Measurements from ENCODE around the gene LHX5. TPM values are rescaled to one million over a fixed set of nuclear protein-coding genes. Genes with fewer than 3 reads are reported as not detected.

Gene LHX5
- total RNA-seq, 1 donor from 2014 or later: not detected

DNA sequence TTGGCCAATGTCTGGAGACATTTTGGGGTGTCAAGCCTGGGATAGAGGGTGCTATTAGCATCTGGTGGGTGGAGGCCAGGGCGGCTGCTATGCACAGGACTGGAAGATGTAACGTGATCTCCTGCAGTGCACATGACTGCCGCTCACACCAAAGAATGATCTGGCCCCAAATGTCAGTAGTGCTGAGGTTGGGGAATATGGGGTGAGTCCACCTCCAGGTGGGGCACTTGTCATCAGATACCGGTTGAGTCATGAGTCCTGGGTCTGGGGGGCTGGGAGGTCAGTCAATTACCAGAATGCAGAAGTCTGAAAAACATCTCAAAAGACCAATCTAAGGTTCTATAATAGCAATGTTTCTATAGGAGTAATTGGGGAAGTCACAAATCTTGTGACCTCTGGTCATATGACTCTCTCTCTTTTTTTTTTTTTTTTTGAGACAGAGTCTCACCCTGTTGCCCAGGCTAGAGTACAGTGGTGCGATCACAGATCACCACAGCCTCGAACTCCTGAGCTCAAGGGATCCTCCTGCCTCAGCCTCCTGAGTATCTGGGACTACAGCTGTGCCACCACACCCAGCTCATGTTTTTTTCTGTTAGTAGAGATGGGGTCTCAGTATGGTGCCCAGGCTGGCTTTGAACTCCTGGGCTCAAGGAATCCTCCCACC, 55.4 kb downstream of the LHX5 start:
- TF ChIP-seq, protein P1, sequence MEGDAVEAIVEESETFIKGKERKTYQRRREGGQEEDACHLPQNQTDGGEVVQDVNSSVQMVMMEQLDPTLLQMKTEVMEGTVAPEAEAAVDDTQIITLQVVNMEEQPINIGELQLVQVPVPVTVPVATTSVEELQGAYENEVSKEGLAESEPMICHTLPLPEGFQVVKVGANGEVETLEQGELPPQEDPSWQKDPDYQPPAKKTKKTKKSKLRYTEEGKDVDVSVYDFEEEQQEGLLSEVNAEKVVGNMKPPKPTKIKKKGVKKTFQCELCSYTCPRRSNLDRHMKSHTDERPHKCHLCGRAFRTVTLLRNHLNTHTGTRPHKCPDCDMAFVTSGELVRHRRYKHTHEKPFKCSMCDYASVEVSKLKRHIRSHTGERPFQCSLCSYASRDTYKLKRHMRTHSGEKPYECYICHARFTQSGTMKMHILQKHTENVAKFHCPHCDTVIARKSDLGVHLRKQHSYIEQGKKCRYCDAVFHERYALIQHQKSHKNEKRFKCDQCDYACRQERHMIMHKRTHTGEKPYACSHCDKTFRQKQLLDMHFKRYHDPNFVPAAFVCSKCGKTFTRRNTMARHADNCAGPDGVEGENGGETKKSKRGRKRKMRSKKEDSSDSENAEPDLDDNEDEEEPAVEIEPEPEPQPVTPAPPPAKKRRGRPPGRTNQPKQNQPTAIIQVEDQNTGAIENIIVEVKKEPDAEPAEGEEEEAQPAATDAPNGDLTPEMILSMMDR (IDR thresholded peaks at IDR 0.05): no peak
- no peak for DNase-seq (ENCODE audit: extremely low spot score, unreplicated experiment)
- Mint-ChIP-seq H3K27ac (ENCODE audit: unreplicated experiment) (no peak overlapping the region), H3K4me1 (ENCODE audit: unreplicated experiment) (peaks cover 2% of the 10 kb centered on the region), H3K9me3 (ENCODE audit: unreplicated experiment) (no peaks in the 10 kb centered on the region), H3K27me3 (ENCODE audit: unreplicated experiment) (peaks cover 12% of the 10 kb centered on the region), H3K4me3 (ENCODE audit: unreplicated experiment) (no peak overlapping the region), H3K36me3 (ENCODE audit: unreplicated experiment) (no peaks in the 10 kb centered on the region)

DNA sequence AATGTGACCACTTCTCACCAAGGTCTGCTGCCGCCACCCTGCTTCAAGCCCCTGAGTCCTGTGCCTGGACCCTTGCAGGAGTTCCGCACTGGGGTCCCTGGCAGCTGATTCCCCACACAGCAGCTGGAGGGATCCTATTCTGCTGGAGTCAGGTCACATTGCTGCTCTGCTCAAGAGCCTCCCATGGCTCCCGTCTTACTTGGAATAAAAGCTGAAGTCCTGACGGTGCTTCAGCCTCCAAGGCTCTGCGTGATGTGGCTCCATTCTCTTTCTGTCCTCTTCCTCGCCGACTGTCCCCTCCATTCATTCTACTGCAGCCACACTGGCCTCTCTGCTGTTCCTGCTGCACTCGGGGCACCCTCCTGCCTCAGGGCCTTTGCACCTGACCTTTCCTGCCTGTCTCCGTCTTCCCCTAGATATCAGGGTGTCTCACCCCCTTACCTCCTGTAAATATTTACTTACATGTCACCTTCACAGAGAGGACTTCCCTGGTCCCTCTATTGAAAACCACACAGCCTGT, 57.1 kb downstream of the LHX5 start:
- Mint-ChIP-seq H3K27me3 (ENCODE audit: unreplicated experiment) (peaks cover 21% of the 10 kb centered on the region), H3K9me3 (ENCODE audit: unreplicated experiment) (no peaks in the 10 kb centered on the region), H3K4me1 (ENCODE audit: unreplicated experiment) (peaks cover 2% of the 10 kb centered on the region), H3K36me3 (ENCODE audit: unreplicated experiment) (no peaks in the 10 kb centered on the region), H3K4me3 (ENCODE audit: unreplicated experiment) (no peak overlapping the region), H3K27ac (ENCODE audit: unreplicated experiment) (no peak overlapping the region)
- DNase-seq (ENCODE audit: extremely low spot score, unreplicated experiment): no peak
- TF ChIP-seq, protein P1 (IDR thresholded peaks at IDR 0.05): no peak

DNA sequence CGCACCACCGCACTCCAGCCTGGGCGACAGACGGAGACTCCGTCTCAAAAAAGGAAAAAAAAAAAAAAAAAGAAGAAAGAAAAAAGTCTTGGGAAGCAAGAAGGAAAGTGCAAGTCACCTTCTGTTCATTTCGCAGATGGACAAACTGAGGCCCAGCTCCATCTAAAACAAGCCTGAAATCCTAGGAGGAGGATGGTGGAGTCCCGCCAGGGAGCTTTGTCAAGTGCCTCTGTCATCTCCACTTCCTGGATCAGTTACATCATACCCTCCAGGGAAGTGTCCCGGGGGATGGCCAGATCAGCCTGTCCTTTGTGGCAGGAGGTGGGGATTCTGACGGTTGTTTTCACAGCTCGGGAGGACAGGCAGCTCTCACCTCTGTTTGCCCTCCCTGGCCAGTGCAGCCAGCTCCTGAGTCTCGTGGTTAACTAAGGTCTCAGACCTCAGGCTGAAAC, 58.2 kb downstream of the LHX5 start:
- Mint-ChIP-seq H3K36me3 (ENCODE audit: unreplicated experiment) (no peaks in the 10 kb centered on the region), H3K4me1 (ENCODE audit: unreplicated experiment) (peaks cover 2% of the 10 kb centered on the region), H3K4me3 (ENCODE audit: unreplicated experiment) (no peak overlapping the region), H3K9me3 (ENCODE audit: unreplicated experiment) (no peaks in the 10 kb centered on the region), H3K27ac (ENCODE audit: unreplicated experiment) (no peak overlapping the region), H3K27me3 (ENCODE audit: unreplicated experiment) (peaks cover 21% of the 10 kb centered on the region)
- TF ChIP-seq, protein P1 (IDR thresholded peaks at IDR 0.05): no peak
- DNase-seq (ENCODE audit: extremely low spot score, unreplicated experiment): no peak

Other genes with a start within 250 kb of the LHX5 start
- 41.0 and 45.6 TPM in 2 replicates for gene SLC8B1, start 136.8 kb downstream of the LHX5 start, total RNA-seq
- gene PLBD2, start 113.3 kb downstream of the LHX5 start, total RNA-seq: 103 and 109 TPM in 2 replicates
- gene SDS, start 68.0 kb downstream of the LHX5 start, total RNA-seq: not detected in 2 replicates
- gene SDSL, start 49.5 kb downstream of the LHX5 start, total RNA-seq: 4.4 and 6.2 TPM in 2 replicates

Measured in osteocyte (in vitro differentiated cells).